ENCODE data around the gene GMDS.

The GMDS gene

DNA sequence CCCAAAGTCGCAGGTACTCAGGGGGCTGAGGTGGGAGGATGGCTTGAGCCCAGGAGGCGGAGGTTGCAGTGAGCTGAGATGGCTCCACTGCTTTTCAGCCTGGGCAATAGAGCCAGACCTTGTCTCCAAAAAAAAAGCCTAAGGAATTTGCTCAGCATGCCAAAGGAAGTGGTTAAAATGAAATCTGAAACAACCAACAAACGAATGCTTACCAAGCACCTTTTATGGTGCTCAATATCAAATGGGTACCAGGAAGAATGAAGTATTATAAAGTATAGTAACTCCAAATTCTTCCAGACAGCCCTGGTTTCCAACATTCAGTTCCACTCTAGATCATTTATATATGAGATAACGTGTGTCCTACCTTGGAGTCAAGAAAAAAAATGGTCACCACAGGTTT, 14.0 kb downstream of the GMDS start:
- DNase-seq (no peak), ATAC-seq (ENCODE audit: insufficient read depth, low read depth) (no peak)
- TF ChIP-seq, protein P1, sequence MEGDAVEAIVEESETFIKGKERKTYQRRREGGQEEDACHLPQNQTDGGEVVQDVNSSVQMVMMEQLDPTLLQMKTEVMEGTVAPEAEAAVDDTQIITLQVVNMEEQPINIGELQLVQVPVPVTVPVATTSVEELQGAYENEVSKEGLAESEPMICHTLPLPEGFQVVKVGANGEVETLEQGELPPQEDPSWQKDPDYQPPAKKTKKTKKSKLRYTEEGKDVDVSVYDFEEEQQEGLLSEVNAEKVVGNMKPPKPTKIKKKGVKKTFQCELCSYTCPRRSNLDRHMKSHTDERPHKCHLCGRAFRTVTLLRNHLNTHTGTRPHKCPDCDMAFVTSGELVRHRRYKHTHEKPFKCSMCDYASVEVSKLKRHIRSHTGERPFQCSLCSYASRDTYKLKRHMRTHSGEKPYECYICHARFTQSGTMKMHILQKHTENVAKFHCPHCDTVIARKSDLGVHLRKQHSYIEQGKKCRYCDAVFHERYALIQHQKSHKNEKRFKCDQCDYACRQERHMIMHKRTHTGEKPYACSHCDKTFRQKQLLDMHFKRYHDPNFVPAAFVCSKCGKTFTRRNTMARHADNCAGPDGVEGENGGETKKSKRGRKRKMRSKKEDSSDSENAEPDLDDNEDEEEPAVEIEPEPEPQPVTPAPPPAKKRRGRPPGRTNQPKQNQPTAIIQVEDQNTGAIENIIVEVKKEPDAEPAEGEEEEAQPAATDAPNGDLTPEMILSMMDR (IDR thresholded peaks at IDR 0.05; ENCODE audit: borderline replicate concordance, extremely low read depth, low read length, poor library complexity, severe bottlenecking), result no peak
- TF ChIP-seq EZH2 (IDR thresholded peaks at IDR 0.05; ENCODE audit: borderline replicate concordance, low read depth, low read length, severe bottlenecking), result no peak
- Histone ChIP-seq H3K27me3 (ENCODE audit: insufficient read depth, low read length, poor library complexity) (no peaks in the 10 kb centered on the region), H3K4me3 (ENCODE audit: low read depth in 1 of 2, low read length in 2 of 2) (no peak overlapping the region), H4K20me1 (ENCODE audit: insufficient read depth, low read length) (peaks cover 16% of the 10 kb centered on the region; the same call in 1 of the 2 replicates), H3K4me2 (ENCODE audit: insufficient read depth, low read length) (no peak overlapping the region), H3K27ac (ENCODE audit: low read length) (no peak overlapping the region), H3K9ac (ENCODE audit: low read depth, low read length) (no peak overlapping the region), H2AFZ (ENCODE audit: low read depth, low read length) (no peak overlapping the region), H3K79me2 (ENCODE audit: insufficient read depth, low read length) (peaks cover 29% of the 10 kb centered on the region), H3K9me3 (ENCODE audit: insufficient read depth, low read length, severe bottlenecking) (no peaks in the 10 kb centered on the region), H3K36me3 (ENCODE audit: insufficient read depth, low read length) (no peaks in the 10 kb centered on the region), H3K4me1 (ENCODE audit: insufficient read depth, low read length) (no peaks in the 10 kb centered on the region)

DNA sequence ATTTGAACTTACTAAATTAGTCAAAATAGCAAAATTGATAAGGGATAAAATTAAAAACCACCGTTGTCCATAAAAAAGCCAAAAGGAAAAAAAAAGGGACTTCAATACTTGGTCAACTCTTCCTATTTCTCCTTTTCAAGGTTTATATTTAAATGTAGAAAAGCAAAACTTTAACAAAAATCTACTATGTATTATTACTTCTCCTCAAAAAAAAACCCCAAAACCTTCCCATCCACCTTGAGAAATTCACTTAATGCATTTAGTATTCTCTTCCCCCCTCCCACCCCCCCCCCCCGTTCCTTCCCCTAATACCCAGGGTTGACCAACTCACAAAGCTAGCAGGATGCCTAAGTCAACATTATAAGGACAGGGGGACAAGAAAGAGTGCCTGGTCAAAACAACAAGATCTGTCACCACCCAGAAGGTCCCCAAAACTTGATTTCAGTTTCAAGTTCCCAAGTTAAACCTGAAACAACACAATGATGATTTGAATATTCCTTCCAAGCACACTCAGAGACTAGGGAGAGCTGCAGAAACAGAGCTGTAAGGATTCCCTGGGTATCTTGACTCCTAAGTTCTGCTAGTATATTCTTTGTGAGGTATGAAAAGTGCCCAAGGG, 14.6 kb downstream of the GMDS start:
- TF ChIP-seq, protein P1 (IDR thresholded peaks at IDR 0.05; ENCODE audit: borderline replicate concordance, extremely low read depth, low read length, poor library complexity, severe bottlenecking), result no peak
- TF ChIP-seq EZH2 (IDR thresholded peaks at IDR 0.05; ENCODE audit: borderline replicate concordance, low read depth, low read length, severe bottlenecking), result no peak
- Histone ChIP-seq H3K9ac (ENCODE audit: low read depth, low read length) (no peak overlapping the region), H3K4me1 (ENCODE audit: insufficient read depth, low read length) (no peaks in the 10 kb centered on the region), H3K27me3 (ENCODE audit: insufficient read depth, low read length, poor library complexity) (no peaks in the 10 kb centered on the region), H3K79me2 (ENCODE audit: insufficient read depth, low read length) (peaks cover 27% of the 10 kb centered on the region), H3K36me3 (ENCODE audit: insufficient read depth, low read length) (no peaks in the 10 kb centered on the region), H3K4me3 (ENCODE audit: low read depth in 1 of 2, low read length in 2 of 2) (no peak overlapping the region), H2AFZ (ENCODE audit: low read depth, low read length) (no peak overlapping the region), H4K20me1 (ENCODE audit: insufficient read depth, low read length) (peaks cover 13% of the 10 kb centered on the region; the same call in 1 of the 2 replicates), H3K9me3 (ENCODE audit: insufficient read depth, low read length, severe bottlenecking) (no peaks in the 10 kb centered on the region), H3K4me2 (ENCODE audit: insufficient read depth, low read length) (no peak overlapping the region), H3K27ac (ENCODE audit: low read length) (no peak overlapping the region)
- DNase-seq (no peak), ATAC-seq (ENCODE audit: insufficient read depth, low read depth) (no peak)

DNA sequence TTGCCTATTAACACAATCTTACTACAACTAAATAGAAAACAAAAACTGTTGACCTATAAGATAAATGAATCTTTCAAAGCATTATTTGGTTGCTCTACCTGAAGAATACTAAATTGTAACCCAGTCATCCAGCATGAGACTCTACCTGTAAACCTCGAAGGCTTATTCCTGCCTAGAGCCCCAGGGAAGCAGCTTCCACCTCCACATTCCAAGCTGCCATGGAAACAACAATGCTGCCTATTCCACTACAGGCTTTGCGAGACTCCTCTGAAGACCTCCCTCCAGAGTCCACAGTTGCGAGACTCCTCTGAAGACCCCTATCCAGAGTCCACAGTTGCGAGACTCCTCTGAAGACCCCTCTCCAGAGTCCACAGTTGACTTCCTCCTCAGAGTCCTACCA, 15.7 kb downstream of the GMDS start:
- Histone ChIP-seq H3K9ac (ENCODE audit: low read depth, low read length) (no peak overlapping the region), H3K4me1 (ENCODE audit: insufficient read depth, low read length) (no peaks in the 10 kb centered on the region), H3K4me3 (ENCODE audit: low read depth in 1 of 2, low read length in 2 of 2) (no peak overlapping the region), H4K20me1 (ENCODE audit: insufficient read depth, low read length) (peaks cover 13% of the 10 kb centered on the region; the same call in 1 of the 2 replicates), H3K9me3 (ENCODE audit: insufficient read depth, low read length, severe bottlenecking) (no peaks in the 10 kb centered on the region), H2AFZ (ENCODE audit: low read depth, low read length) (no peak overlapping the region), H3K4me2 (ENCODE audit: insufficient read depth, low read length) (no peak overlapping the region), H3K27me3 (ENCODE audit: insufficient read depth, low read length, poor library complexity) (no peaks in the 10 kb centered on the region), H3K79me2 (ENCODE audit: insufficient read depth, low read length) (peaks cover 27% of the 10 kb centered on the region), H3K27ac (ENCODE audit: low read length) (no peak overlapping the region), H3K36me3 (ENCODE audit: insufficient read depth, low read length) (no peaks in the 10 kb centered on the region)
- no peak for DNase-seq
- ATAC-seq (ENCODE audit: insufficient read depth, low read depth), result no peak
- TF ChIP-seq EZH2 (IDR thresholded peaks at IDR 0.05; ENCODE audit: borderline replicate concordance, low read depth, low read length, severe bottlenecking), result no peak
- TF ChIP-seq, protein P1 (IDR thresholded peaks at IDR 0.05; ENCODE audit: borderline replicate concordance, extremely low read depth, low read length, poor library complexity, severe bottlenecking), result no peak

Measured in DND-41 (cell line).